Thyroid gland (tissue), 4 donors: ENCODE data around the gene MCAT.

Source experiments
- POLR2A ChIP-seq, 2 donors: fragments of 450-650 bp; IDR thresholded peaks; one replicate each; pipeline ENCODE4 v1.6.1; 2017; ENCODE audit warnings: antibody characterized with exemption in 2 of 2, mild to moderate bottlenecking in 2 of 2, moderate library complexity in 1 of 2
- TF ChIP-seq, protein P1 (sequence below), 6 experiments: fragments of 200-600 bp in 3 of 6; fragments of 450-650 bp in 3 of 6; sonication (generic) in 3 of 6; IDR thresholded peaks; one replicate each; pipeline ENCODE4 v1.5.1; 2016 to 2019; ENCODE audit warnings: antibody characterized with exemption in 6 of 6, mild to moderate bottlenecking in 2 of 6, inconsistent platforms in 1 of 6, moderate library complexity in 1 of 6

DNA sequence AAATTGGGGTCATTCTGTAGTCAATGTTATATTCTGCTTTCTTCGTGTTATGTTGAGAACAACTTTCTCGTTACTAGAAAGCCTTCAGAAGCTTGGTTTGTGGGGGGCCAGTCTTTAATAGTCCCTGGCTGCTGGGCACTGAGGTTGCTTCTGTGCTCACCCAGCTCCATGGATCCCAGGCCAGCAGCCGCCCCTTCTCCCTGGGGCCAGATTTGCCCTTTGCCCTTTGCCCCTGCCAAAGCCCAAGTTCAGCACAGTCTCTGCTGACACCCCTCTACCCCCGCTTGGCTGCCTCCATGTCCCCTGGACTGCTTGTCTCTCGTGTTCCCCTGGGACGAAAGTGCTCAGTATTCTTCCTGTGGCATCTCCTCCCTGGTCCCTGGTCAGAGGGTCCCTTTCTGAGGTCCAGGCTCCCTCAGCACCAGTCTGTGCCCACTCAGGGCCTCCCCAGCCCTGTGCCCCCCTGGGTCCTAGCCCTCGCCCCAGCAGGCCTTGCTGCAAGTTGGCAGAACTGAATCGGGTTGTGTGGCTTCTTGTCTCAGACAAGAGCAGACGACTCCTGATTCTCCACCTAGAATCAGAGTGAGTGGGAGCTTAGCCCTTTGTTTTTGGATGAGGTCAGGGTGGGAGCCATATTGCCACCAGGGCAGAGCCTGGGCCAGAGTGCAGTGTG lies 14.8 kb upstream of the MCAT start:
- TF ChIP-seq, protein P1, sequence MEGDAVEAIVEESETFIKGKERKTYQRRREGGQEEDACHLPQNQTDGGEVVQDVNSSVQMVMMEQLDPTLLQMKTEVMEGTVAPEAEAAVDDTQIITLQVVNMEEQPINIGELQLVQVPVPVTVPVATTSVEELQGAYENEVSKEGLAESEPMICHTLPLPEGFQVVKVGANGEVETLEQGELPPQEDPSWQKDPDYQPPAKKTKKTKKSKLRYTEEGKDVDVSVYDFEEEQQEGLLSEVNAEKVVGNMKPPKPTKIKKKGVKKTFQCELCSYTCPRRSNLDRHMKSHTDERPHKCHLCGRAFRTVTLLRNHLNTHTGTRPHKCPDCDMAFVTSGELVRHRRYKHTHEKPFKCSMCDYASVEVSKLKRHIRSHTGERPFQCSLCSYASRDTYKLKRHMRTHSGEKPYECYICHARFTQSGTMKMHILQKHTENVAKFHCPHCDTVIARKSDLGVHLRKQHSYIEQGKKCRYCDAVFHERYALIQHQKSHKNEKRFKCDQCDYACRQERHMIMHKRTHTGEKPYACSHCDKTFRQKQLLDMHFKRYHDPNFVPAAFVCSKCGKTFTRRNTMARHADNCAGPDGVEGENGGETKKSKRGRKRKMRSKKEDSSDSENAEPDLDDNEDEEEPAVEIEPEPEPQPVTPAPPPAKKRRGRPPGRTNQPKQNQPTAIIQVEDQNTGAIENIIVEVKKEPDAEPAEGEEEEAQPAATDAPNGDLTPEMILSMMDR (IDR thresholded peaks at IDR 0.05), result no peak
- TF ChIP-seq POLR2A (IDR thresholded peaks at IDR 0.05), result no peak
